SIG-M5 (cell line): ENCODE results near the gene CCM2L.
"Not testable (repeated sequence)": the region's sequence is repeated elsewhere in the genome, so short reads cannot be mapped to it uniquely, and the experiment has no call there.

Experiments used
- DNase-seq: peaks from one replicate; lab custom pipeline; 2025; lab: John Stamatoyannopoulos, UW

The CCM2L gene

GRCh38 chr20:32029561-32029960, 19.3 kb downstream of the CCM2L start:
- no peak for DNase-seq

GRCh38 chr20:32031007-32031958, 21.0 kb downstream of the CCM2L start:
- DNase-seq = no peak

DNA sequence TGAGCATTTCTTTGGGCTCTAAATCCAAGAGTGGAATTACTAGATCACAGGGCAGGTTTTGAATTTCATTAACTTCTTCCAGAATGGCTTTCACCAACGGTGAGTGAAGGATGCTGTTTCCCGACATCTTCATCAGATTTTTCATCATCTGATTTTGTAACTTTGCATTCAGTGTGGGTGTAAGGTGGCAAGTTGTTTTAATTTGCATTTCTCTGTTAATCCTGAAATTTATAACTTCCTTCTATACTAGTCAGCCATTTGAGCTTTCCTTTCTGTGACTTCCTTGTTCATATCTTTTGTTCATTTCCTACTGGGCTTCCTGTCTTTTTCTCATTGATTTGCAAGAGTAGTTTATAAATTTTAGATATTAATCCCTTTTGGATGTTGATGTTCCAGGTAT, 23.1 kb downstream of the CCM2L start:
- no peak for DNase-seq

GRCh38 chr20:32033721-32034120, 23.5 kb downstream of the CCM2L start:
- not testable (repeated sequence) for DNase-seq

- no peak for DNase-seq
Measured at GRCh38 chr20:32034581-32035425, 24.6 kb downstream of the CCM2L start.

DNA sequence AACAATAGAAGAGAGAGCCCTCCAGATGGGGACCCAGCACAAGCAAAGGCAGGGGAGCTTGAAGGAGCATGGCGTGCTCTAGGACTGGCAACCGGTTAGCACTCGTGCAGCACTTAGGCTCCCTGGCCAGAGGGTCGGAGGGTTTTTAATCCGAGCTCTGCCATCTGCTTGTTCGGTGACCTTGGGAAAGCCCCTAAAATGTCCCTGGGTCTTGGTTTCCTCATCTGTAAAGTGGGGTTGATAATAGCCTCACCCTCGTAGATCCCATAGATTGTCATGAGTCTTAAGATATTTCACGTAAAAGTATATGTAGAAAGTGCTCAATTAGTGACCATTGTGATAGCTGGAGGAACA, 25.2 kb downstream of the CCM2L start:
- DNase-seq = no peak

DNA sequence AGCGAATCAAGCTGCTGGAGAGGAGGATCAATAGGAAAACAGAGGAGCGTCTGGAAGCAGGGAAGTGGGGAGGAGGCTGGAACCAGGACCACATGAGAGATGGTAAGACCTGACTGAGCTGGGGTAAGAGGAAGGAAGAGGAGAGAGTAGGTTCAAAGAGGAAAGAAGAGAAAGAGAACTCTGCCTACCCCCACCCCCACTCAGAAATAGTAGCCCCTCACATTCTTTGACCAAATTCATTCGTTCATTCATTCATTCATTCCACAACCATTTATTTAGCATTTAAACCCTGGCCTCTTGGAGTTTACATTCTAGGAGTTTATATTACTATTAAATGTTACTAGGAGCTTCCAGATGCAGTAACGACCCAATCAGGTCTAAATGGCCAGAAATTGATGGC, 26.0 kb downstream of the CCM2L start:
- DNase-seq = no peak

GRCh38 chr20:32036716-32037485, 26.7 kb downstream of the CCM2L start:
- no peak for DNase-seq

DNA sequence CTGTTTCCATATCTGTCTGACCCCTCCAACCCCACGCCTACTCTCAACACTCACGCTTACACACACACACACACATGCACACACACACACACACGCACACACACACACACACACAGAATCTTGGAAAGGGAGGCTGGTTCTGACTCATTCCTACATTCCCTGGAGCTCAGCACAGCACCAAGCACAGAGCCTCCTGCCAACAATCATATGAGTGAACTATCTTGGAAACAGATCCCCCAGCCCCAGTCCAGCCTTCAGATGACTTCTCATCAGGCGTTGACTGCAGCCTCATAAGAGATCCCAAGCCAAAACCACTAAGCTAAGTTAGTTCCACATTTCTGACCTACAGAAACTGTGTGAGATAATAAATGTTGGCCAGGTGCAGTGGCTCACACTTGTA, 27.7 kb downstream of the CCM2L start:
- DNase-seq = no peak

GRCh38 chr20:32040142-32040953, 30.1 kb downstream of the CCM2L start:
- peak; percentile 75 for DNase-seq

DNA sequence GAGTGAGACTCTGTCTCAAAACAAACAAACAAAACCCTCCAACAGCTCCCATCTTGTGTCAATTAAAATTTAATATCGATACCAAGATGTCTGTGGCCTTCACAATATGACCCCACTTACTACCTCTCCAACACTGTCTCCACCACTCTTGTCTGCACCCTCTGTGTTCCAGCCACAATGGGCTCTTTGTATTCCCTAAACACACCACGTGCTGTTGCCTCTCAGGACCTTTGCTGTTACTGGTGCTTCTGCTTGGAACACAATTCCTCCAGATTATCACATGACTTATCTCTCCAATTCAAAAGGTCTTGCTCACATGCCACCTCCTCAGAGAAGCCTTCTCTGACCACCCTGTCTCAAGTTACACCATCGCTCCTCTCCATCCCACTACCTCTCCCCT, 35.8 kb downstream of the CCM2L start:
- DNase-seq = no peak

- no peak for DNase-seq
Measured at GRCh38 chr20:32050324-32050841, 40.1 kb downstream of the CCM2L start.

GRCh38 chr20:32050851-32051556, 40.8 kb downstream of the CCM2L start:
- DNase-seq = no peak

- DNase-seq = no peak
Measured at GRCh38 chr20:32051720-32052089, 41.5 kb downstream of the CCM2L start.

GRCh38 chr20:32052090-32052777, 42.0 kb downstream of the CCM2L start, which contains the start of gene HCK:
Gene HCK (plus strand): TSS chr20:32052242.
- no peak for DNase-seq

- DNase-seq = no peak
Measured at GRCh38 chr20:32052778-32053362, 42.6 kb downstream of the CCM2L start.

GRCh38 chr20:32053648-32054047, 43.4 kb downstream of the CCM2L start:
- DNase-seq = no peak

DNA sequence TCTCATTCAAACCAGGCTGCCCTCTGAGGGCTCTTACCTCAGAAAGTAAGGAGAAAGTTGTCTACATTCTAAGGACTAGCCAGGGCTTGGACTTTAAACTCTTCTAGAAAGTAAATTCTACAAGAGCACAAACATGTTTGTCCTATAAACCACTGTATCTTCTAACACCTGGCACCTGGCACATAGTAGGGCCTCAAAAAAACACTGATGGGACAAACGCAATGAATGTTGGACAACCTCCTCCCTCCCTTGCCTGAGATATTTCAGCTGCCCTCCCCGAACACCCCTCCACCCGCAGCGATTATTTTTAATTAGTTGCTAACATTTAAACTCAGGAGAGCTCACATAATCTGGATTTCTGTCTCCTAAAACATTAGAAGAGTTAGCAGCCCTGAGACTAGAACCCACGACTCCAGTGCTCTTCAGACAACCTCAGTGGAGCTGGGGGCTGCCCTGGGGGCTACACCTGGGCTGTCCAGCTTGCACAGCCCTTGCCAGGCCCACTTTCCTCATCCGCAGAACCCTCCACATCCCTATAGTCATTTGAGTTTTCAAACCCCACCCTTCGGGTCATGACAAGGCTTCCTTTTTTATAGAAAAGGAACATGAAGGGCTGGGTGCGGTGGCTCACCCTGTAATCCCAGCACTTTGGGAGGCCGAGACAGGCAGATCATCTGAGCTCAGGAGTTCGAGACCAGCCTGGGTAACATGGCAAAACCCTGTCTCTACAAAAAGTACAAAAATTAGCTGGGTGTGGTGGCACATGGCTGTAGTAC, 46.7 kb downstream of the CCM2L start:
- no peak for DNase-seq
